ENCODE measurements around the gene ELK3. TPM values are rescaled to one million over a fixed set of nuclear protein-coding genes. Genes with fewer than 3 reads are reported as not detected.

Gene ELK3
- total RNA-seq, 1 experiment from 2014 or later = 9.4 TPM

GRCh38 chr12:96196781-96197180 is 2.6 kb downstream of the ELK3 start:
- H3K27ac ChIP-seq (ENCODE audit: insufficient read length, low read depth, low read length) = no peak overlapping the region
- no peak for DNase-seq
- no peaks in the 10 kb centered on the region; a peak in 1 of 5 replicates for H3K9me3 Mint-ChIP-seq
- H3K4ac ChIP-seq (ENCODE audit: low read depth, low read length) = no peak overlapping the region
- H3K27ac Mint-ChIP-seq = no peak overlapping the region
- no peak overlapping the region for H3K23ac ChIP-seq (ENCODE audit: insufficient read length, low read depth, low read length)
- no peak overlapping the region for H2BK120ac ChIP-seq (ENCODE audit: low read depth, low read length, poor library complexity, severe bottlenecking)
- no peak overlapping the region for H3K4me3 Mint-ChIP-seq
- H3K4me2 ChIP-seq (ENCODE audit: insufficient read depth, insufficient read length, low read length) = no peak overlapping the region
- no CpG with 5 or more reads among the region's 6 CpGs for WGBS (ENCODE audit: extremely low coverage, insufficient read length, low lambda C conversion rate)
- no peaks in the 10 kb centered on the region for H4K20me1 ChIP-seq (ENCODE audit: control insufficient read depth, insufficient read depth, insufficient read length)
- no peak overlapping the region for H4K5ac ChIP-seq (ENCODE audit: insufficient read length, low read depth, low read length)
- no peak overlapping the region for H3K14ac ChIP-seq (ENCODE audit: insufficient read depth, low read length)
- H3K9ac ChIP-seq (ENCODE audit: extremely low read depth, insufficient read length, low read length) = no peak overlapping the region
- no peaks in the 10 kb centered on the region for H3K4me1 ChIP-seq (ENCODE audit: insufficient read depth, low read length)
- H2BK5ac ChIP-seq (ENCODE audit: insufficient read length, low read length) = no peak overlapping the region
- no peaks in the 10 kb centered on the region for H3K79me1 ChIP-seq (ENCODE audit: insufficient read depth, low read depth, low read length, poor library complexity, severe bottlenecking)
- no peaks in the 10 kb centered on the region for H3K9me3 ChIP-seq (ENCODE audit: control insufficient read depth, low read depth, low read length)
- peaks cover 13% of the 10 kb centered on the region for H3K23me2 ChIP-seq (ENCODE audit: insufficient read length, low read depth, low read length, poor library complexity, severe bottlenecking)
- no peaks in the 10 kb centered on the region for H3K36me3 Mint-ChIP-seq (ENCODE audit: insufficient read depth in 1 of 3, low read depth in 3 of 3)
- H3K27me3 Mint-ChIP-seq (ENCODE audit: low read depth) = peaks cover 18% of the 10 kb centered on the region
- TF ChIP-seq CTCF (conservative IDR thresholded peaks at IDR 0.05) = no peak
- H2BK12ac ChIP-seq (ENCODE audit: insufficient read length, low read depth, low read length) = no peak overlapping the region
- H2AK5ac ChIP-seq (ENCODE audit: insufficient read length, low read length) = no peak overlapping the region
- no peak overlapping the region for H2BK20ac ChIP-seq (ENCODE audit: low read depth, low read length, poor library complexity, severe bottlenecking)
- 0 out of 2 replicates have a peak, but pooled peaks cover 1% of the 10 kb centered on the region for H3K79me2 ChIP-seq (ENCODE audit: insufficient read depth, low read length)
- H4K91ac ChIP-seq (ENCODE audit: insufficient read length, low read depth, low read length) = no peak overlapping the region
- H3T11ph ChIP-seq (ENCODE audit: low read length) = no peak overlapping the region
- H3K18ac ChIP-seq (ENCODE audit: insufficient read length, low read depth, low read length) = no peak overlapping the region
- H4K8ac ChIP-seq (replicated peaks; ENCODE audit: insufficient read length, low read depth, low read length) = no peak overlapping the region
- H3K27me3 ChIP-seq (ENCODE audit: insufficient read depth, low read length) = no peaks in the 10 kb centered on the region
- H3K4me1 Mint-ChIP-seq = peaks cover 11 to 14% of the 10 kb centered on the region in 2 experiments
- no peak overlapping the region for H3K56ac ChIP-seq (ENCODE audit: insufficient read length, low read depth, low read length)
- no peak overlapping the region for H2AFZ ChIP-seq (ENCODE audit: low read length)
- H2BK15ac ChIP-seq (ENCODE audit: low read depth, low read length) = no peak overlapping the region

Measured in H9 (cell line).